Measurements from ENCODE around the gene SIDT1.

SIDT1 gene

GRCh38 chr3:113531826-113532697, at the start of gene SIDT1:
Gene SIDT1 (plus strand): TSS chr3:113532555. CDS start chr3:113533022, 467 bp downstream.
- H3K36me3 ChIP-seq (replicated peaks; ENCODE audit: low read depth, low read length): no peaks in the 10 kb centered on the region
- H3K4me2 ChIP-seq (ENCODE audit: low read length): peak within 1 kb of the TSS; percentile 100
- no peaks in the 10 kb centered on the region for H3K9me3 ChIP-seq (ENCODE audit: insufficient read depth, low read length)
- H3K4me3 ChIP-seq (ENCODE audit: low read length): peak within 1 kb of the TSS; percentile 88
- no peaks in the 10 kb centered on the region for H4K20me1 ChIP-seq (ENCODE audit: insufficient read depth, low read length)
- peaks cover 37% of the 10 kb centered on the region for H3K27me3 ChIP-seq (ENCODE audit: low read depth, low read length)
- TF ChIP-seq EZH2phosphoT487 (IDR thresholded peaks at IDR 0.05; ENCODE audit: low read depth): no peak
- TF ChIP-seq, protein P1, sequence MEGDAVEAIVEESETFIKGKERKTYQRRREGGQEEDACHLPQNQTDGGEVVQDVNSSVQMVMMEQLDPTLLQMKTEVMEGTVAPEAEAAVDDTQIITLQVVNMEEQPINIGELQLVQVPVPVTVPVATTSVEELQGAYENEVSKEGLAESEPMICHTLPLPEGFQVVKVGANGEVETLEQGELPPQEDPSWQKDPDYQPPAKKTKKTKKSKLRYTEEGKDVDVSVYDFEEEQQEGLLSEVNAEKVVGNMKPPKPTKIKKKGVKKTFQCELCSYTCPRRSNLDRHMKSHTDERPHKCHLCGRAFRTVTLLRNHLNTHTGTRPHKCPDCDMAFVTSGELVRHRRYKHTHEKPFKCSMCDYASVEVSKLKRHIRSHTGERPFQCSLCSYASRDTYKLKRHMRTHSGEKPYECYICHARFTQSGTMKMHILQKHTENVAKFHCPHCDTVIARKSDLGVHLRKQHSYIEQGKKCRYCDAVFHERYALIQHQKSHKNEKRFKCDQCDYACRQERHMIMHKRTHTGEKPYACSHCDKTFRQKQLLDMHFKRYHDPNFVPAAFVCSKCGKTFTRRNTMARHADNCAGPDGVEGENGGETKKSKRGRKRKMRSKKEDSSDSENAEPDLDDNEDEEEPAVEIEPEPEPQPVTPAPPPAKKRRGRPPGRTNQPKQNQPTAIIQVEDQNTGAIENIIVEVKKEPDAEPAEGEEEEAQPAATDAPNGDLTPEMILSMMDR (IDR thresholded peaks at IDR 0.05; ENCODE audit: low read depth, low read length): peak; percentile 35
- H3K27ac ChIP-seq (ENCODE audit: low read length): no peak within 1 kb of the TSS
- H2AFZ ChIP-seq (ENCODE audit: low read depth, low read length): peak within 1 kb of the TSS; percentile 98
- peaks cover 13% of the 10 kb centered on the region for H3K4me1 ChIP-seq (ENCODE audit: low read length)
- no peaks in the 10 kb centered on the region for H3K79me2 ChIP-seq (ENCODE audit: low read length)
- H3K9ac ChIP-seq (ENCODE audit: low read length): peak within 1 kb of the TSS; percentile 69

- TF ChIP-seq EZH2phosphoT487 (IDR thresholded peaks at IDR 0.05; ENCODE audit: low read depth): no peak
- TF ChIP-seq, protein P1 (IDR thresholded peaks at IDR 0.05; ENCODE audit: low read depth, low read length): no peak
- H3K9ac ChIP-seq (ENCODE audit: low read length): no peak overlapping the region
- H3K4me3 ChIP-seq (ENCODE audit: low read length): no peak overlapping the region
- H3K4me1 ChIP-seq (ENCODE audit: low read length): no peaks in the 10 kb centered on the region
- no peaks in the 10 kb centered on the region for H3K9me3 ChIP-seq (ENCODE audit: insufficient read depth, low read length)
- no peaks in the 10 kb centered on the region for H4K20me1 ChIP-seq (ENCODE audit: insufficient read depth, low read length)
- no peak overlapping the region for H3K27ac ChIP-seq (ENCODE audit: low read length)
- H3K79me2 ChIP-seq (ENCODE audit: low read length): no peaks in the 10 kb centered on the region
- H3K27me3 ChIP-seq (ENCODE audit: low read depth, low read length): no peaks in the 10 kb centered on the region
- H3K4me2 ChIP-seq (ENCODE audit: low read length): no peak overlapping the region
- H3K36me3 ChIP-seq (replicated peaks; ENCODE audit: low read depth, low read length): no peaks in the 10 kb centered on the region
- H2AFZ ChIP-seq (ENCODE audit: low read depth, low read length): no peak overlapping the region
These were observed 47.2 kb upstream of the SIDT1 start for GRCh38 chr3:113485161-113485609.

DNA sequence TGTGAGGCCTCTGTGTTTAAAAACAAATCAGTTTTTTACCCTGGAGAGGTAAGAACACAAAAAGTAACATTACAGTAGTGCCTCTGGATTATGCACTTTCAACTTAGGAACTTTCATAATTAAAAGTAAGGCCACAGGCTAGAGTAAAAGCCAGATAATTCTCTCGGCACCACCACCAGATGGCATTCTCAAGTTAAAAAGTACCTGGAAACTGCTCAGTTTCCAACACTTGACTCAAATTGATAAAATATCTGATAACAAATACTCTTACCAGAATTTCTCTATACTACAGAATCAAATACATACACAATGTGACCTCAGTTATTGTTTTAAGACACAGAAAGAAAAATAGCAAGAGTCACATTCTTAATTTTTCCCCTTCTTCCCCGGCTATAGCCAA, 37.3 kb upstream of the SIDT1 start:
- no peak overlapping the region for H2AFZ ChIP-seq (ENCODE audit: low read depth, low read length)
- H4K20me1 ChIP-seq (ENCODE audit: insufficient read depth, low read length): no peaks in the 10 kb centered on the region
- no peak overlapping the region for H3K27ac ChIP-seq (ENCODE audit: low read length)
- no peaks in the 10 kb centered on the region for H3K4me1 ChIP-seq (ENCODE audit: low read length)
- H3K79me2 ChIP-seq (ENCODE audit: low read length): no peaks in the 10 kb centered on the region
- H3K36me3 ChIP-seq (replicated peaks; ENCODE audit: low read depth, low read length): peaks cover 7% of the 10 kb centered on the region
- H3K4me3 ChIP-seq (ENCODE audit: low read length): no peak overlapping the region
- H3K9me3 ChIP-seq (ENCODE audit: insufficient read depth, low read length): no peaks in the 10 kb centered on the region
- H3K4me2 ChIP-seq (ENCODE audit: low read length): no peak overlapping the region
- no peak overlapping the region for H3K9ac ChIP-seq (ENCODE audit: low read length)
- TF ChIP-seq EZH2phosphoT487 (IDR thresholded peaks at IDR 0.05; ENCODE audit: low read depth): no peak
- TF ChIP-seq, protein P1 (IDR thresholded peaks at IDR 0.05; ENCODE audit: low read depth, low read length): peak; percentile 73
- no peaks in the 10 kb centered on the region for H3K27me3 ChIP-seq (ENCODE audit: low read depth, low read length)

GRCh38 chr3:113496924-113497323, 35.4 kb upstream of the SIDT1 start:
- H3K9me3 ChIP-seq (ENCODE audit: insufficient read depth, low read length): no peaks in the 10 kb centered on the region
- no peak overlapping the region for H3K4me2 ChIP-seq (ENCODE audit: low read length)
- H3K27ac ChIP-seq (ENCODE audit: low read length): no peak overlapping the region
- H3K79me2 ChIP-seq (ENCODE audit: low read length): no peaks in the 10 kb centered on the region
- H4K20me1 ChIP-seq (ENCODE audit: insufficient read depth, low read length): no peaks in the 10 kb centered on the region
- peaks cover 7% of the 10 kb centered on the region for H3K36me3 ChIP-seq (replicated peaks; ENCODE audit: low read depth, low read length)
- TF ChIP-seq EZH2phosphoT487 (IDR thresholded peaks at IDR 0.05; ENCODE audit: low read depth): no peak
- H2AFZ ChIP-seq (ENCODE audit: low read depth, low read length): no peak overlapping the region
- H3K9ac ChIP-seq (ENCODE audit: low read length): no peak overlapping the region
- no peaks in the 10 kb centered on the region for H3K27me3 ChIP-seq (ENCODE audit: low read depth, low read length)
- H3K4me3 ChIP-seq (ENCODE audit: low read length): no peak overlapping the region
- H3K4me1 ChIP-seq (ENCODE audit: low read length): no peaks in the 10 kb centered on the region
